Kidney (tissue), 14 donors: Measurements from ENCODE around the gene MORC1. TPM values are rescaled to one million over a fixed set of nuclear protein-coding genes. Genes with fewer than 3 reads are reported as not detected.

Source experiments
- DNase-seq, 5 donors: peaks; one replicate each; pipeline ENCODE4 v3.0.0-alpha.2; 2013 to 2020
- FAIRE-seq: peaks from 2 replicates; lab custom pipeline; 2012; peaks lifted over from hg19 to GRCh38; lab: Jason Lieb, UNC
- H3K27ac ChIP-seq, 2 donors: one replicate each; pipeline ENCODE4 v1.7.0; 2013; ENCODE audit warnings: low read depth in 2 of 2, low read length in 2 of 2, inconsistent platforms in 1 of 2
- H3K27me3 ChIP-seq: one replicate; pipeline ENCODE4 v1.7.1; 2013; ENCODE audit warnings: low read length, inconsistent platforms; ENCODE audit not compliant: control insufficient read depth, insufficient read depth
- H3K36me3 ChIP-seq, 3 donors: one replicate each; pipeline versions ENCODE4 v1.7.0 to v1.7.1; 2013; ENCODE audit warnings: low read length in 3 of 3, control low read depth in 1 of 3, inconsistent platforms in 1 of 3; ENCODE audit not compliant: insufficient read depth in 3 of 3, control insufficient read depth in 2 of 3
- H3K4me1 ChIP-seq, 3 donors: one replicate each; pipeline versions ENCODE4 v1.7.0 to v1.7.1; 2013; ENCODE audit warnings: low read length in 3 of 3, inconsistent platforms in 1 of 3, low read depth in 1 of 3; ENCODE audit not compliant: control insufficient read depth in 2 of 3, insufficient read depth in 2 of 3
- H3K4me3 ChIP-seq, 3 donors: one replicate each; pipeline versions ENCODE4 v1.7.0 to v1.8.1; 2013; ENCODE audit warnings: low read length in 3 of 3, control low read depth in 1 of 3, inconsistent platforms in 1 of 3
- H3K9ac ChIP-seq, 3 donors: one replicate each; pipeline versions ENCODE4 v1.7.0 to v1.7.1; 2013; ENCODE audit warnings: low read length in 3 of 3, control low read depth in 1 of 3, inconsistent platforms in 1 of 3
- H3K9me3 ChIP-seq, 3 donors: one replicate each; pipeline versions ENCODE4 v1.7.0 to v1.7.1; 2013; ENCODE audit warnings: low read length in 3 of 3, control low read depth in 1 of 3, inconsistent platforms in 1 of 3; ENCODE audit not compliant: control insufficient read depth in 2 of 3, insufficient read depth in 1 of 3
- intact Hi-C: fragments of 100-400 bp; cut with DNase I; formaldehyde crosslinking; loops from one replicate; pipeline ENCODE4 v1.11.1; 2022
- polyA plus RNA-seq: library from polyadenylated mRNA; stranded (reverse); fragments of 350-450 nt; fragmentation: Illumina TruSeq; extraction: RNeasy Lipid Tissue Mini Kit (QIAGEN cat#74804); gene quantifications from one replicate; pipeline ENCODE4 v1.2.3, GENCODE V29; 2014; ENCODE audit warnings: low read depth, low replicate concordance; ENCODE audit not compliant: insufficient read depth
- total RNA-seq: library from RNA; stranded (reverse); fragmentation: NEBNext Ultra II Directional; extraction: Animal tissue kit (Norgen Biotek cat#: 25700); gene quantifications from one replicate; pipeline ENCODE4 v1.2.1, GENCODE V29; 2021
- TF ChIP-seq, protein P1 (sequence below): IDR thresholded peaks from 3 replicates; pipeline ENCODE4 v1.5.1; 2012; ENCODE audit warnings: mild to moderate bottlenecking, moderate library complexity, borderline replicate concordance; ENCODE audit not compliant: insufficient read depth; ENCODE audit errors: extremely low read depth
- donor health status: control.
- donor health status: control.
- donor health status: control.
- donor health status: control.
- donor health status: control.
- donor health status: DM: yes; HTN: yes; CAD: no.
- donor health status: Normal renal cell carcinoma (clear cell type).

The MORC1 gene
- total and polyA plus RNA-seq, 2 donors from 2014 or later: 0.06 TPM; not detected in 1

DNA sequence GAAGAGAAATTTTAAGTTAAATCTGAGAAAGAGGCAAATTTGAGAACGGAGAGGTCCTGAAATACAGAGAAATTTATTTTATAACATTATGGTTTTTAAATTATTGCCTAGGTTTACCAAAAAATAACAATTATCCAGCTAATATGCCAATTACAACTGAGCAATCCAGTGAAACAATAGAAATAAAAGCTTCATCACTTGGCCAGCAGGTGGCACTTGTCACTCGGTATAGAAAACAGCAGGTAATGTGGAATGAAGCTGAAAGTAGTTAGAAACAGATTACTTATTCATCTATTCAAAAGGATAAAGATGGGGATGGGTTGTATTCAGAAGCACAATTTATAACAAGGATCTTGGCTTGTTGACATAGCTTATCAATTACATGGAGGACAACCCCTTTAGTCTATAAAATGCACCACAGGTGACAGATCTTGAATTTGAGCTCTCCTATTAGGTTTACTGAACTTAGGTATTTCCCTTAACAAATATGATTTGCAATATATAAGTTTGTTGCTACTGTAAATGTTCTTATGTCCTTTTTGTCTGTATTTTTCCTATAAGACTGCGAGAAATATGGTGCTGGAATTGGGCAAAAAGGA is 94.2 kb downstream of the MORC1 start:
- Histone ChIP-seq H3K9ac (no peak overlapping the region), H3K4me1 (no peaks in the 10 kb centered on the region), H3K27me3 (no peaks in the 10 kb centered on the region), H3K9me3 (no peaks in the 10 kb centered on the region), H3K36me3 (no peaks in the 10 kb centered on the region), H3K27ac (no peak overlapping the region), H3K4me3 (no peak overlapping the region)
- intact Hi-C loops: no loop called here
- DNase-seq (peak in 4 of 5 donors; percentile 38 to 83 (median 62)), FAIRE-seq (peak; percentile 91)
- TF ChIP-seq, protein P1, sequence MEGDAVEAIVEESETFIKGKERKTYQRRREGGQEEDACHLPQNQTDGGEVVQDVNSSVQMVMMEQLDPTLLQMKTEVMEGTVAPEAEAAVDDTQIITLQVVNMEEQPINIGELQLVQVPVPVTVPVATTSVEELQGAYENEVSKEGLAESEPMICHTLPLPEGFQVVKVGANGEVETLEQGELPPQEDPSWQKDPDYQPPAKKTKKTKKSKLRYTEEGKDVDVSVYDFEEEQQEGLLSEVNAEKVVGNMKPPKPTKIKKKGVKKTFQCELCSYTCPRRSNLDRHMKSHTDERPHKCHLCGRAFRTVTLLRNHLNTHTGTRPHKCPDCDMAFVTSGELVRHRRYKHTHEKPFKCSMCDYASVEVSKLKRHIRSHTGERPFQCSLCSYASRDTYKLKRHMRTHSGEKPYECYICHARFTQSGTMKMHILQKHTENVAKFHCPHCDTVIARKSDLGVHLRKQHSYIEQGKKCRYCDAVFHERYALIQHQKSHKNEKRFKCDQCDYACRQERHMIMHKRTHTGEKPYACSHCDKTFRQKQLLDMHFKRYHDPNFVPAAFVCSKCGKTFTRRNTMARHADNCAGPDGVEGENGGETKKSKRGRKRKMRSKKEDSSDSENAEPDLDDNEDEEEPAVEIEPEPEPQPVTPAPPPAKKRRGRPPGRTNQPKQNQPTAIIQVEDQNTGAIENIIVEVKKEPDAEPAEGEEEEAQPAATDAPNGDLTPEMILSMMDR: peak; percentile 72

DNA sequence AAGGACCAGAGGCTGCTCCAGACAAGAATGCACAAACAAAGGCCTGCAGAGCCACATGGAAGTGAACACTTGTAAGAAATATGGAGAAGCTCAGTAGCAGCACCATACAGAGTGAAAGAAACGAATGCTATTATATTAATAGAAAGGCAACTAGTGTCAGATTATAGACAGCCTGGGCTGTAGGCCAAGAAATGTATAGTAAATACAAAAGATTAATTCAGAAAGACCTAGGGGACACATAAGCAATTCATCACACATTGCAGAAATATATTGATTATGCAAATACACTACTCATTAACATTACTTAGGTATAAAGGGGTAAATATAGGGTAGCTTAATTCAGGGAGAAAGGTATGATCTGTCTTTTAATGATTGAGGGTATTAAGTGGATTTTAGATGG is 94.8 kb downstream of the MORC1 start:
- Histone ChIP-seq H3K36me3 (no peaks in the 10 kb centered on the region), H3K27ac (no peak overlapping the region), H3K9me3 (no peaks in the 10 kb centered on the region), H3K27me3 (no peaks in the 10 kb centered on the region), H3K4me3 (no peak overlapping the region), H3K9ac (no peak overlapping the region), H3K4me1 (no peaks in the 10 kb centered on the region)
- TF ChIP-seq, protein P1: no peak
- FAIRE-seq: no peak
- no peak for DNase-seq
- intact Hi-C loops: no loop called here

DNA sequence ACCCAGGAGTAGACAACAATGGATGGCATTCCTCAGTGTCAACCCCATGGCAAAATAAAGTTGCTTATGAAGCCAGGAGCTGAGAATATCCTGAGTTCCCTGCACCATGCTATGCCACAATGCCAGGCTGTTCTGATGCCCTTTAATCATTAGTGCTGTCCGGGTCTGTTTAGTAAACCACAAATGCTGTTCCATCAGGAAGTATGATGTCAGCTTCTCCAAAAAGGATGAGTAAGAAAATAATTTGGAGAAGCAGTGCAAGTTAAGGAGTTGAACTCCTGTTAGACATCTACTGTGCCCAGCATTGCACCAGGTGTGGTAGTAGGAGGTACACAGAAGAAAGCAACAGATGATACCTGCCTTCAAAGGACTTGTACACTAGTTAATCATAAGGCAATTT is 96.4 kb downstream of the MORC1 start:
- FAIRE-seq (no peak), DNase-seq (no peak)
- intact Hi-C loops: no loop called here
- TF ChIP-seq, protein P1: no peak
- Histone ChIP-seq H3K9ac (no peak overlapping the region), H3K9me3 (no peaks in the 10 kb centered on the region), H3K4me3 (no peak overlapping the region), H3K27ac (no peak overlapping the region), H3K4me1 (no peaks in the 10 kb centered on the region), H3K27me3 (no peaks in the 10 kb centered on the region), H3K36me3 (no peaks in the 10 kb centered on the region)

DNA sequence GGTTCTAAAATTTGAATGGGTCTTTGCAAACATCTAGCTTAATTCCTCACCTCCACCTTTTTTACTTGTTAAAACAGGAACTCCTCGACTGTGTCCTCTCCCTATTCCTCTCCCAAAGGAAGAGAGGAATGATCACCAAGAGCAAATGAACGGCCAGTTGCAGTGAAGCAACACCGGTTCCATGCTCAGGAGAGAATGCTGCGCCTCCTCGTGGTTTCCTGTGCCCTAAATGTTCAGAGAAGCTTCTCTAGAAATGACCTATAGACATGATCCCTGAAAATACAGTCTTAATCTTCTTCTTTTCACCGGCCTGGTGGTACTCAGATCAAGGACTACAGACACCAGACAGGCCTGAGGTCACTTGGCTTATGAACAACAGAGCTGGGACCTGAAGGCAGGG is 99.1 kb downstream of the MORC1 start:
- no peaks in the 10 kb centered on the region for H3K9me3 ChIP-seq
- intact Hi-C loops: no loop called here
- no peaks in the 10 kb centered on the region for H3K4me1 ChIP-seq
- H3K36me3 ChIP-seq: no peaks in the 10 kb centered on the region
- H3K27ac ChIP-seq: no peak overlapping the region
- FAIRE-seq (no peak), DNase-seq (no peak)
- TF ChIP-seq, protein P1: no peak
- no peak overlapping the region for H3K9ac ChIP-seq
- no peak overlapping the region for H3K4me3 ChIP-seq
- H3K27me3 ChIP-seq: no peaks in the 10 kb centered on the region
